DND-41 (cell line): ENCODE measurements around the gene U2AF2.

Source experiments
- EZH2 ChIP-seq: IDR thresholded peaks from 3 replicates; pipeline ENCODE4 v1.6.1; 2012; ENCODE audit warnings: borderline replicate concordance, low read depth, mild to moderate bottlenecking, moderate library complexity, low read length, inconsistent platforms; ENCODE audit not compliant: severe bottlenecking
- TF ChIP-seq, protein P1 (sequence below): IDR thresholded peaks from 2 replicates; pipeline ENCODE4 v1.5.1; 2012; ENCODE audit warnings: borderline replicate concordance, low read length, moderate library complexity, mild to moderate bottlenecking; ENCODE audit not compliant: poor library complexity, severe bottlenecking; ENCODE audit errors: extremely low read depth

- TF ChIP-seq, protein P1, sequence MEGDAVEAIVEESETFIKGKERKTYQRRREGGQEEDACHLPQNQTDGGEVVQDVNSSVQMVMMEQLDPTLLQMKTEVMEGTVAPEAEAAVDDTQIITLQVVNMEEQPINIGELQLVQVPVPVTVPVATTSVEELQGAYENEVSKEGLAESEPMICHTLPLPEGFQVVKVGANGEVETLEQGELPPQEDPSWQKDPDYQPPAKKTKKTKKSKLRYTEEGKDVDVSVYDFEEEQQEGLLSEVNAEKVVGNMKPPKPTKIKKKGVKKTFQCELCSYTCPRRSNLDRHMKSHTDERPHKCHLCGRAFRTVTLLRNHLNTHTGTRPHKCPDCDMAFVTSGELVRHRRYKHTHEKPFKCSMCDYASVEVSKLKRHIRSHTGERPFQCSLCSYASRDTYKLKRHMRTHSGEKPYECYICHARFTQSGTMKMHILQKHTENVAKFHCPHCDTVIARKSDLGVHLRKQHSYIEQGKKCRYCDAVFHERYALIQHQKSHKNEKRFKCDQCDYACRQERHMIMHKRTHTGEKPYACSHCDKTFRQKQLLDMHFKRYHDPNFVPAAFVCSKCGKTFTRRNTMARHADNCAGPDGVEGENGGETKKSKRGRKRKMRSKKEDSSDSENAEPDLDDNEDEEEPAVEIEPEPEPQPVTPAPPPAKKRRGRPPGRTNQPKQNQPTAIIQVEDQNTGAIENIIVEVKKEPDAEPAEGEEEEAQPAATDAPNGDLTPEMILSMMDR = no peak
- TF ChIP-seq EZH2 = no peak
These were observed 11.6 kb downstream of the U2AF2 start for GRCh38 chr19:55666343-55667005.
